ENCODE measurements around the gene STX7. TPM values are rescaled to one million over a fixed set of nuclear protein-coding genes. Genes with fewer than 3 reads are reported as not detected.

The STX7 gene
- total and polyA plus RNA-seq, 2 donors, result 39.7 to 41.1 TPM

DNA sequence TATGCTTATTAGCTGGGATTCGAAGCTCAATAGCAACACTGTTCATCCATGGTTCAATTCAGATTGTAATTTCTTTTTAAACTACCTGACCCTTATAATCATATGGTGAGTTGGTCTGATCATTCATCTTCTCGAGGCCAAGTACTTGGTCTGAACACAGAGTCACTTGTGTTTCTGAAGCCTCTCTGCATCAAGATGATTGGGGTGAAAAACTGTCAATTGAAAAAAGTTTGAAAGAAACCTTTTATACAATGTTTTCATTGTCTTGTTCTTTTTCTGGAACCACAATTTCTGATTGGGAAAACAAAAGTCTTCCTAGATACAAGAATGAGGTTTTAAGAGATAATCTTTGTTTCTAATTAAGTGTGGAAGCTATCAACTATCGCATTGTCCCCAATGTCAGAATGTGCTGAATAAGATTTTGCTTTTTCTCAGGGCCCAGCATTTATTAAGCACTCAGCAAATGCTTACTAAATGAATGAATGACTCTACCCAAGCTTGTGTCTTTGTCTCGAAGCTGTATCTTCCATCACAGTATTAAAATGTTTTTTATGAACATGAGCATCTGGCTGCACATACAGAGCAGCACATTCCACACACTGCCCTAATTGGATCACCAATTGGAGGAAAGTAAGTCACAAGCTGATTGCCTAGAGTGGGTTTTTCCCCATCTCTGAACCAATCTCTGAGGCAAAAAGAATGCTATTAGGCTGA lies 66.6 kb downstream of the STX7 start:
- 68% methylated on average over 4 of the region's 4 CpGs for WGBS
- peak overlapping the region; percentile 10 for H3K27ac ChIP-seq (ENCODE audit: low read depth)
- DNase-seq (ENCODE audit: extremely low spot score), result no peak
- no peaks in the 10 kb centered on the region for H3K36me3 ChIP-seq (ENCODE audit: insufficient read depth)
- H3K4me3 ChIP-seq (ENCODE audit: low read depth, low read length), result no peak overlapping the region
- H3K4me1 ChIP-seq (ENCODE audit: insufficient read depth), result no peaks in the 10 kb centered on the region

- no peak overlapping the region for H3K4me3 ChIP-seq (ENCODE audit: low read depth, low read length)
- no peak overlapping the region for H3K27ac ChIP-seq (ENCODE audit: low read depth)
- DNase-seq (ENCODE audit: extremely low spot score), result no peak
- 66% methylated on average over 3 of the region's 3 CpGs for WGBS
- no peaks in the 10 kb centered on the region for H3K4me1 ChIP-seq (ENCODE audit: insufficient read depth)
- no peaks in the 10 kb centered on the region for H3K36me3 ChIP-seq (ENCODE audit: insufficient read depth)
These were observed 67.5 kb downstream of the STX7 start for GRCh38 chr6:132445201-132445951.

DNA sequence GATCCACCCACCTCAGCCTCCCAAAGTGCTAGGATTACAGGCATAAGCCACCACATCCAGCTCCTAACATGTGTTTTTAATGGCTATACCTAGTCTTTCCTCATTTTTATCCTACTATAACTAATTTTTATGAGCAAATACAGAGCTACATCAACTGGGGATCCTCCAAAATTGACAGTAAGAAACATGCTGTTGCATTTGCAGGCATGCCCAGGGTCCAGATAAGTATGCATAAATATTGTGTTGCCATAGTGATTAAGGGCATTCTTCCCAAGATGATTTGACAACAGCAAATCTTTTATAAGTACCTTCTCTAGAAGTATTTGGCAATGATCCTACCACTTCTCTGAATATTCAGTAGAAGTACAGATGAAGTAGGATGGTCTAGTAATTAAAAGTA lies 69.7 kb downstream of the STX7 start:
- H3K4me3 ChIP-seq (ENCODE audit: low read depth, low read length), result no peak overlapping the region
- H3K4me1 ChIP-seq (ENCODE audit: insufficient read depth), result no peaks in the 10 kb centered on the region
- H3K27ac ChIP-seq (ENCODE audit: low read depth), result no peak overlapping the region
- no peaks in the 10 kb centered on the region for H3K36me3 ChIP-seq (ENCODE audit: insufficient read depth)
- no peak for DNase-seq (ENCODE audit: extremely low spot score)

- 88% methylated on average over 2 of the region's 2 CpGs for WGBS
- Histone ChIP-seq H3K36me3 (ENCODE audit: insufficient read depth) (no peaks in the 10 kb centered on the region), H3K4me1 (ENCODE audit: insufficient read depth) (no peaks in the 10 kb centered on the region), H3K27ac (ENCODE audit: low read depth) (no peak overlapping the region), H3K4me3 (ENCODE audit: low read depth, low read length) (no peak overlapping the region)
- DNase-seq (ENCODE audit: extremely low spot score), result no peak
These were observed 82.8 kb downstream of the STX7 start for GRCh38 chr6:132430110-132430509.

GRCh38 chr6:132425176-132425575 lies 87.7 kb downstream of the STX7 start:
- Histone ChIP-seq H3K27ac (ENCODE audit: low read depth) (no peak overlapping the region), H3K4me1 (ENCODE audit: insufficient read depth) (no peaks in the 10 kb centered on the region), H3K4me3 (ENCODE audit: low read depth, low read length) (no peak overlapping the region), H3K36me3 (ENCODE audit: insufficient read depth) (no peaks in the 10 kb centered on the region)
- no peak for DNase-seq (ENCODE audit: extremely low spot score)
- WGBS, result 66% methylated on average over 5 of the region's 5 CpGs

GRCh38 chr6:132423839-132424238 lies 89.1 kb downstream of the STX7 start:
- H3K27ac ChIP-seq (ENCODE audit: low read depth), result no peak overlapping the region
- DNase-seq (ENCODE audit: extremely low spot score), result no peak
- H3K36me3 ChIP-seq (ENCODE audit: insufficient read depth), result no peaks in the 10 kb centered on the region
- no peaks in the 10 kb centered on the region for H3K4me1 ChIP-seq (ENCODE audit: insufficient read depth)
- no peak overlapping the region for H3K4me3 ChIP-seq (ENCODE audit: low read depth, low read length)
- WGBS, result 97% methylated on average over 3 of the region's 3 CpGs

- DNase-seq (ENCODE audit: extremely low spot score), result no peak
- H3K4me1 ChIP-seq (ENCODE audit: insufficient read depth), result no peaks in the 10 kb centered on the region
- no peaks in the 10 kb centered on the region for H3K36me3 ChIP-seq (ENCODE audit: insufficient read depth)
- WGBS, result 92% methylated on average over 6 of the region's 6 CpGs
- no peak overlapping the region for H3K4me3 ChIP-seq (ENCODE audit: low read depth, low read length)
- H3K27ac ChIP-seq (ENCODE audit: low read depth), result no peak overlapping the region
These were observed 94.5 kb downstream of the STX7 start for GRCh38 chr6:132418235-132418965.

DNA sequence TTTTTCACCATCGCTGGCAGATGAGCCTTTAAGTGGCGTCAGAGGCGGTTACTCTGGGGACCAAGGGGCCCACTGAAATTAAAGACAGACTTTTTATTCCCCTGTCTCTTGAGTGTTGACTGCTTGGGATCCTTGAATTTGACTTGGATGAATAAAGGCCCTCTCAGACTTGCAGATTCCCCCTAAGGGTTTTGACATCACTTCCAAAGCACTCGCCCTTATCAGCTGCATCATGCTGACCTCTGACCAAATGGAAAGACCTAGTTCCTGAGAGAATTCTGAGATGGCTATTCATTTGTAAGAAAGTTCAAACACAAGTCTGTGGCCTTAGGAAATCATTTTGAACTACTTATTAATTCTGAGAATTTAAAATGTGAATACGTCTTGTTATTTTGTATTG lies 98.2 kb downstream of the STX7 start:
- 67% methylated on average over 5 of the region's 5 CpGs for WGBS
- DNase-seq (ENCODE audit: extremely low spot score), result no peak
- Histone ChIP-seq H3K36me3 (ENCODE audit: insufficient read depth) (no peaks in the 10 kb centered on the region), H3K4me1 (ENCODE audit: insufficient read depth) (no peaks in the 10 kb centered on the region), H3K27ac (ENCODE audit: low read depth) (no peak overlapping the region), H3K4me3 (ENCODE audit: low read depth, low read length) (no peak overlapping the region)

GRCh38 chr6:132414322-132414721 lies 98.6 kb downstream of the STX7 start:
- WGBS, result 54% methylated on average over 6 of the region's 6 CpGs
- H3K27ac ChIP-seq (ENCODE audit: low read depth), result no peak overlapping the region
- no peak overlapping the region for H3K4me3 ChIP-seq (ENCODE audit: low read depth, low read length)
- H3K4me1 ChIP-seq (ENCODE audit: insufficient read depth), result no peaks in the 10 kb centered on the region
- H3K36me3 ChIP-seq (ENCODE audit: insufficient read depth), result no peaks in the 10 kb centered on the region
- no peak for DNase-seq (ENCODE audit: extremely low spot score)

DNA sequence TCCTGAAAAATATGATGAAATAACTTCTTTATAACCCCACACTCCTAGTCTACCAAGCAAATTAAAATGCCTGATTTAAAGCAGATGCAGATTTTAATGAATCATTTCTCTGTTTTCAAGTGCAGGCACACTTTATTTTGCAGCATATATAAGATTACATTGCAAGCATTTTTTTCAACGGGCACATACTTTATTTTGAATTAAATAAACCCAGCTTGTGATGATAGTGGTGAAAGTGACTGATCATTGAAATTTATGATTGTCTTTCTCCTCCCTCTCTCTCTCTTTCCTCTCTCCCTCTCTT lies 99.5 kb downstream of the STX7 start:
- no peak for DNase-seq (ENCODE audit: extremely low spot score)
- no peak overlapping the region for H3K27ac ChIP-seq (ENCODE audit: low read depth)
- H3K36me3 ChIP-seq (ENCODE audit: insufficient read depth), result no peaks in the 10 kb centered on the region
- no peak overlapping the region for H3K4me3 ChIP-seq (ENCODE audit: low read depth, low read length)
- no peaks in the 10 kb centered on the region for H3K4me1 ChIP-seq (ENCODE audit: insufficient read depth)
- 35% methylated on average over 1 of the region's 1 CpG for WGBS

DNA sequence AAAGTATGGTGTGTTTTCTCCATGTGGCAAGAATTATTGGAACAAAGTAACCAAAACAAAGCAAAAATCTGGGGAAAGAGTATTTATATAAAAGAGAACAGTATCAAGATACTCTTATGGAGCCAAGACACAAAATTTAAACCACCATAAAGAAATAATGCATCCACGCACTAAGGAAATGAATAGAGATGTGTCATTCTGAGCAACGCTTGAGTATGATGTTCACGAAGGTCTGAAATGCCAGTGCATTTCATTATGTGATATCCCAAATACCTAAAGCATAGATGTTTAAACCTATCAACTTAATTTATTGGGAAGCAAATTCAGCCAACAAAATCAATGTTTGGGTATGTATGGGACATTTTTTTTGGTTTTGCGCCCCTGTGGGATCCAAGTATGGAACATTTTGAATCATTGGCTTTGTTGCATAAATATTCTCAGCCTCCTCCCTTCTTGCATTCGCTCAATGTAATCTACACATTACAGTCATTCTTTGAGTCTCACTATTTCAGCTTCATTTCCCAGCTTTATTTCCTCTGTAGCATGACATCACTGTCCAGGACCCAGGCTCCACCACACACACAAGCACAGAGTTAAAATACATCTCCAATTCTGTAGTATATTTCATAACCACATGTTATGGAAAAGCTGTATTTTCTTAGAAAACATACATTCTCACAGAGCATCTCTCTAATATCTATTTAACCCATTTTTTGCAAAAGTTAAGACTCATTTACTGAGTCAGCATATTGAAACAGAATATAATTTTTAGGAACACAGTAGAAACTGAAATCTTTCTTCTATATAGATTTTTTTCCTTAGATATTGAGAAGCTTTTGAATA lies 100.0 kb downstream of the STX7 start:
- Histone ChIP-seq H3K4me3 (ENCODE audit: low read depth, low read length) (no peak overlapping the region), H3K27ac (ENCODE audit: low read depth) (no peak overlapping the region), H3K36me3 (ENCODE audit: insufficient read depth) (no peaks in the 10 kb centered on the region), H3K4me1 (ENCODE audit: insufficient read depth) (no peaks in the 10 kb centered on the region)
- WGBS, result 85% methylated on average over 5 of the region's 5 CpGs
- no peak for DNase-seq (ENCODE audit: extremely low spot score)

- Histone ChIP-seq H3K4me3 (ENCODE audit: low read depth, low read length) (no peak overlapping the region), H3K36me3 (ENCODE audit: insufficient read depth) (no peaks in the 10 kb centered on the region), H3K4me1 (ENCODE audit: insufficient read depth) (no peaks in the 10 kb centered on the region), H3K27ac (ENCODE audit: low read depth) (no peak overlapping the region)
- DNase-seq (ENCODE audit: extremely low spot score), result no peak
- WGBS, result 90% methylated on average over 4 of the region's 4 CpGs
These were observed 101.6 kb downstream of the STX7 start for GRCh38 chr6:132411296-132411695.

- H3K4me3 ChIP-seq (ENCODE audit: low read depth, low read length), result no peak overlapping the region
- H3K4me1 ChIP-seq (ENCODE audit: insufficient read depth), result no peaks in the 10 kb centered on the region
- WGBS, result 82% methylated on average over 3 of the region's 3 CpGs
These were observed 102.1 kb downstream of the STX7 start for GRCh38 chr6:132410830-132411229.

More at GRCh38 chr6:132410830-132411229, 102.1 kb downstream of the STX7 start:
- Histone ChIP-seq H3K36me3 (ENCODE audit: insufficient read depth) (no peaks in the 10 kb centered on the region), H3K27ac (ENCODE audit: low read depth) (no peak overlapping the region)
- DNase-seq (ENCODE audit: extremely low spot score), result no peak

All from urinary bladder (tissue), 4 donors.